Spleen (tissue), 11 donors: Measurements from ENCODE around the gene CYP51A1. TPM values are rescaled to one million over a fixed set of nuclear protein-coding genes. Genes with fewer than 3 reads are reported as not detected.

Experiments
- DNase-seq: peaks from one replicate; pipeline ENCODE4 v3.0.0-alpha.2; 2020
- H3K27ac ChIP-seq, 8 donors: fragments of 200-600 bp; sonication (generic) in 7 of 8; 1 replicate in 4 of 8; 2 replicates in 4 of 8; pipeline versions ENCODE4 v1.5.0 to v1.8.0; 2016 to 2021; ENCODE audit warnings: inconsistent platforms in 4 of 8, mild to moderate bottlenecking in 4 of 8, moderate library complexity in 1 of 8
- H3K27me3 ChIP-seq, 7 donors: fragments of 200-600 bp; sonication (generic) in 6 of 7; replicated peaks in 1 of 7; 1 replicate in 4 of 7; 2 replicates in 3 of 7; pipeline versions ENCODE4 v1.5.0 to v1.8.0; 2016 to 2021; ENCODE audit warnings: inconsistent platforms in 3 of 7, mild to moderate bottlenecking in 1 of 7
- H3K36me3 ChIP-seq, 6 donors: fragments of 200-600 bp; sonication (generic) in 5 of 6; 1 replicate in 4 of 6; 2 replicates in 2 of 6; pipeline versions ENCODE4 v1.5.0 to v1.8.0; 2016 to 2021; ENCODE audit warnings: inconsistent platforms in 2 of 6
- H3K4me1 ChIP-seq, 6 donors: fragments of 200-600 bp; sonication (generic) in 5 of 6; 1 replicate in 3 of 6; 2 replicates in 3 of 6; pipeline versions ENCODE4 v1.5.0 to v1.8.0; 2016 to 2021; ENCODE audit warnings: inconsistent platforms in 3 of 6
- H3K4me3 ChIP-seq, 8 donors: fragments of 200-600 bp; sonication (generic) in 7 of 8; 1 replicate in 4 of 8; 2 replicates in 4 of 8; pipeline versions ENCODE4 v1.5.0 to v1.8.0; 2016 to 2021; ENCODE audit warnings: inconsistent platforms in 4 of 8, mild to moderate bottlenecking in 4 of 8, moderate library complexity in 2 of 8
- H3K9me3 ChIP-seq, 8 donors: fragments of 200-600 bp; sonication (generic) in 7 of 8; 1 replicate in 4 of 8; 2 replicates in 4 of 8; pipeline versions ENCODE4 v1.5.0 to v1.8.0; 2016 to 2021; ENCODE audit warnings: inconsistent platforms in 4 of 8
- CTCF ChIP-seq, 11 experiments: fragments of 200-600 bp in 7 of 11; fragments of 450-650 bp in 4 of 11; sonication (generic) in 4 of 11; IDR thresholded peaks in 8 of 11; conservative IDR thresholded peaks in 3 of 11; 1 replicate in 7 of 11; 2 replicates in 4 of 11; pipeline versions ENCODE4 v1.4.0 to v1.8.0; 2016 to 2021; ENCODE audit warnings: antibody characterized with exemption in 11 of 11, inconsistent platforms in 4 of 11, mild to moderate bottlenecking in 1 of 11
- POLR2A ChIP-seq, 3 donors: fragments of 450-650 bp; IDR thresholded peaks; one replicate each; pipeline ENCODE4 v1.5.1; 2017; ENCODE audit warnings: antibody characterized with exemption in 3 of 3, mild to moderate bottlenecking in 1 of 3
- POLR2AphosphoS5 ChIP-seq, 3 donors: sonication (generic); formaldehyde crosslinking; IDR thresholded peaks; one replicate each; pipeline ENCODE4 v1.5.1; 2017; ENCODE audit warnings: antibody characterized with exemption in 3 of 3
- WGBS, 5 donors: extraction: QIAGEN DNeasy Blood & Tissue Kit in 3 of 5; methylation state at CpG; one replicate each; pipeline versions ENCODE4 v1.1.5 to v1.1.7; 2013 to 2018; 5-methylcytosine and 5-hydroxymethylcytosine counted together
- intact Hi-C: fragments of 100-400 bp; cut with DNase I; formaldehyde crosslinking; loops from one replicate; pipeline ENCODE4 v1.15.0; 2023; ENCODE audit warnings: low total_unique reads
- polyA plus RNA-seq, 3 donors: library from polyadenylated mRNA; stranded (reverse); fragments of 200-250 nt; gene quantifications; one replicate each; pipeline ENCODE4 v1.2.1, GENCODE V29; 2013
- total RNA-seq, 7 donors: library from RNA; depleted of rRNA in 3 of 7; stranded (reverse); fragments of >200 nt in 3 of 7; fragmentation: NEBNext Ultra II Directional in 4 of 7; extraction: Animal tissue kit (Norgen Biotek cat#: 25700) in 4 of 7; gene quantifications; one replicate each; pipeline versions ENCODE4 v1.1.0 to v1.2.1, GENCODE V29; 2016 to 2021
- donor health status: healthy with polysubstance abuse.
- donor health status: DM: no; HTN: no; CAD: no; lungs with moderate emphysema.
- donor health status: DM: no; HTN: no; CAD: no.
- donor health status: Bipolar disorder and iron deficiency.
- donor health status: healthy.
- donor health status: DM: no; HTN: no; CAD: no.
- donor health status: DM: yes; HTN: yes; CAD: no.

Gene CYP51A1
- total and polyA plus RNA-seq, 10 donors = 4.2 to 34.4 (median 24.3) TPM

GRCh38 chr7:92133133-92133736 lies 1.0 kb downstream of the CYP51A1 start:
- Histone ChIP-seq H3K9me3 (no peaks in the 10 kb centered on the region), H3K4me3 (peak overlapping the region; percentile 74 to 98 (median 92)), H3K36me3 (peaks cover 3 to 28% (median 6%) of the 10 kb centered on the region in 6 donors), H3K27ac (peak overlapping the region; percentile 88 to 97 (median 97)), H3K27me3 (no peaks in the 10 kb centered on the region), H3K4me1 (peaks cover 4 to 48% (median 27%) of the 10 kb centered on the region in 6 donors)
- WGBS, 5 donors = 34 to 42% (median 42%) methylated on average over 15 of the region's 15 CpGs
- no peak for TF ChIP-seq CTCF (IDR thresholded peaks at IDR 0.05 in 8 of 11, conservative IDR thresholded peaks at IDR 0.05 in 3 of 11)
- no peak for TF ChIP-seq POLR2AphosphoS5 (IDR thresholded peaks at IDR 0.05)
- no peak for TF ChIP-seq POLR2A (IDR thresholded peaks at IDR 0.05)
- intact Hi-C loops = no loop called here
- DNase-seq = no peak

- WGBS, 5 donors = 53 to 79% (median 73%) methylated on average over 4 of the region's 4 CpGs
- TF ChIP-seq CTCF (IDR thresholded peaks at IDR 0.05 in 8 of 11, conservative IDR thresholded peaks at IDR 0.05 in 3 of 11) (no peak), POLR2AphosphoS5 (IDR thresholded peaks at IDR 0.05) (no peak), POLR2A (IDR thresholded peaks at IDR 0.05) (no peak)
- intact Hi-C loops = no loop called here
- H3K36me3 ChIP-seq = peaks cover 3 to 42% (median 19%) of the 10 kb centered on the region in 6 donors
- H3K9me3 ChIP-seq = no peaks in the 10 kb centered on the region
- H3K4me3 ChIP-seq = no peak overlapping the region
- H3K27ac ChIP-seq = no peak overlapping the region
- H3K4me1 ChIP-seq = peaks cover 4 to 48% (median 27%) of the 10 kb centered on the region in 6 donors
- H3K27me3 ChIP-seq = no peaks in the 10 kb centered on the region
- DNase-seq = no peak
Observed at GRCh38 chr7:92131764-92132330, 2.4 kb downstream of the CYP51A1 start.

- Histone ChIP-seq H3K27me3 (no peaks in the 10 kb centered on the region), H3K9me3 (no peaks in the 10 kb centered on the region), H3K36me3 (peaks cover 3 to 50% (median 21%) of the 10 kb centered on the region in 6 donors), H3K27ac (no peak overlapping the region), H3K4me1 (peaks cover 4 to 48% (median 27%) of the 10 kb centered on the region in 6 donors), H3K4me3 (no peak overlapping the region)
- WGBS, 5 donors = 74 to 84% (median 83%) methylated on average over 5 of the region's 5 CpGs
- DNase-seq = no peak
- TF ChIP-seq CTCF (IDR thresholded peaks at IDR 0.05 in 8 of 11, conservative IDR thresholded peaks at IDR 0.05 in 3 of 11) (no peak), POLR2A (IDR thresholded peaks at IDR 0.05) (no peak), POLR2AphosphoS5 (IDR thresholded peaks at IDR 0.05) (no peak)
- intact Hi-C loops = no loop called here
Observed at GRCh38 chr7:92131093-92131492, 3.2 kb downstream of the CYP51A1 start.

- Histone ChIP-seq H3K36me3 (peaks cover 0 to 96% (median 49%) of the 10 kb centered on the region in 6 donors), H3K9me3 (no peaks in the 10 kb centered on the region), H3K4me1 (no peaks in the 10 kb centered on the region), H3K4me3 (no peak overlapping the region), H3K27ac (no peak overlapping the region), H3K27me3 (no peaks in the 10 kb centered on the region)
- intact Hi-C loops = no loop called here
- TF ChIP-seq CTCF (IDR thresholded peaks at IDR 0.05 in 8 of 11, conservative IDR thresholded peaks at IDR 0.05 in 3 of 11) (no peak), POLR2A (IDR thresholded peaks at IDR 0.05) (no peak), POLR2AphosphoS5 (IDR thresholded peaks at IDR 0.05) (no peak)
- DNase-seq = no peak
Observed at GRCh38 chr7:92121681-92122080, 12.6 kb downstream of the CYP51A1 start.
